ENCODE results near the gene TRMT2B. TPM values are rescaled to one million over a fixed set of nuclear protein-coding genes. Genes with fewer than 3 reads are reported as not detected.

The TRMT2B gene
- total and polyA plus RNA-seq, 10 of the 15 experiments (the other 5 are each of a cell fraction or from before 2014, with no cell fraction given): 2.5 to 14.2 (median 11.5) TPM

DNA sequence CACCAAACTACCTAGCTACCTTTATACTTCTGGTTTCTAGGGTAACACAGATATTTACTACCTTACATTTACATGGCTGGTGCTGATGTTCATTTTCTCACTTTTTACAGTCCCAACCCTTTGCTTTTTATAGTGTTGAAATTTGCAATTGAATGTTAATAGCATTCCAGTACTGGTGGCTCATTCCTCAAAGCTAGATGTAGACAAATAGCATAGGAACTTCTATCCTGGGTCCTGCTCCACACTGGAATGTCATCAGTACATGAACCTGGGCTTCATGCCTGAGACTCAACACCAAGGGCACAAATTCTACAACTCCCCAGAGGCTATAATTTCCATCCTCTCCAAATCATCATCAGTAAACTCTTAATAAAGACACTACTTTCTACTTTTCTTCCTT lies 10.3 kb upstream of the TRMT2B start:
- no peaks in the 10 kb centered on the region for H4K20me1 ChIP-seq (ENCODE audit: control insufficient read depth, insufficient read depth)
- H3K4me3 ChIP-seq: no peak overlapping the region
- H3K9ac ChIP-seq (ENCODE audit: control insufficient read depth, insufficient read depth, low read length): no peak overlapping the region
- no peaks in the 10 kb centered on the region for H3K27me3 ChIP-seq (replicated peaks in 1 of 2; ENCODE audit: control insufficient read depth in 2 of 2, insufficient read depth in 2 of 2, low read length in 1 of 2)
- H3K79me2 ChIP-seq (ENCODE audit: control insufficient read depth, insufficient read depth, low read length): no peaks in the 10 kb centered on the region
- no peaks in the 10 kb centered on the region for H3K9me3 ChIP-seq (replicated peaks; ENCODE audit: control insufficient read depth, insufficient read depth, low read length)
- RAD21 ChIA-PET (ENCODE audit: unreplicated experiment): no interaction called here
- no peak for DNase-seq (ENCODE audit: low read depth, low spot score)
- no peak overlapping the region for H2AFZ ChIP-seq (ENCODE audit: control insufficient read depth, low read depth, low read length)
- TF ChIP-seq TBL1XR1 (IDR thresholded peaks at IDR 0.05; ENCODE audit: low read depth, low read length) (no peak), EGR1 (IDR thresholded peaks at IDR 0.05; ENCODE audit: borderline replicate concordance in 1 of 2, low read depth in 2 of 2, low read length in 2 of 2) (no peak), HDAC2 (IDR thresholded peaks at IDR 0.05) (no peak)
- POLR2A ChIA-PET: no interaction called here
- H3K4me2 ChIP-seq (ENCODE audit: control insufficient read depth, insufficient read depth): no peak overlapping the region
- SMC1A ChIA-PET (ENCODE audit: uncharacterized antibody, unreplicated experiment): interaction anchor here (0.6 kb wide), 1 partner anchor 155 kb away, joined by 3 read pairs; no protein-coding TSS in a partner anchor
- ATAC-seq: no peak
- intact Hi-C loops (cut with micrococcal nuclease; ENCODE audit: unreplicated experiment) (no loop called here), in situ Hi-C loops (cut with MboI) (no loop called here)
- no peaks in the 10 kb centered on the region for H3K36me3 ChIP-seq (ENCODE audit: control insufficient read depth in 2 of 2, insufficient read depth in 2 of 2, low read length in 1 of 2)
- FAIRE-seq: no peak
- BruUV-seq (replicated peaks): no TSS peak
- H3K27ac ChIP-seq (ENCODE audit: control insufficient read depth, insufficient read depth): no peak overlapping the region
- H3K4me1 ChIP-seq (ENCODE audit: control insufficient read depth, insufficient read depth, low read length): no peaks in the 10 kb centered on the region
- CTCF ChIA-PET: no interaction called here

DNA sequence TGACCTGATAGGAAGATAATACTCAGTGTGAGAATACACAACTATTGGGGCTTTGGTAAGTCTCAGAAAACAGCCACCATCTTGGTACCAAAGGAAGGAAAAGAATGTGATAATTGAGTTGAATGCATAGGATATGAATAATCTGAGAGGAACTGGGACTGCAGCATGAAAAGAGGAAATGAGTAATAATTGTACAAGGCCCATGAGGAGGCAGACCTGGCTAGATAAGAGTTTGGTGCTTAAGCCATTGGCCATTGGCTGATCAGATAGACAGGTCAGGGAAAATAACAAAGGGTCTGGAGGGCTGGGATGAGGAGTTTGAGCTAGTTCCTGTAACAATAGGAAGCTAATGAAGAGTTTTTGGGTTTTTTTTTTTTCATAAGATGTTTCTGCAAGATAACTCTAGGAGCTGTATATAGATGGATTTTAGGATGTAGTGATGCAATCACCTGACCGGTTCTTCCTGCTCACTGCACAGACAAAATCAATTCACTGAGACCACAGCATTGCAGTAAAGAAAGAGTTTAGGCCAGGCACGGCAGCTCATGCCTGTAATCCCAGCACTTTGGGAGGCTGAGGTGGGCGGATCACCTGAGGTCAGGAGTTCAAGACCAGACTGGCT lies 5.3 kb upstream of the TRMT2B start:
- Histone ChIP-seq H3K36me3 (ENCODE audit: control insufficient read depth in 2 of 2, insufficient read depth in 2 of 2, low read length in 1 of 2) (no peaks in the 10 kb centered on the region), H3K79me2 (ENCODE audit: control insufficient read depth, insufficient read depth, low read length) (no peaks in the 10 kb centered on the region), H3K27ac (ENCODE audit: control insufficient read depth, insufficient read depth) (no peak overlapping the region), H3K4me2 (ENCODE audit: control insufficient read depth, insufficient read depth) (no peak overlapping the region; the same call in 1 of the 2 replicates), H3K4me1 (ENCODE audit: control insufficient read depth, insufficient read depth, low read length) (no peaks in the 10 kb centered on the region), H3K27me3 (replicated peaks in 1 of 2; ENCODE audit: control insufficient read depth in 2 of 2, insufficient read depth in 2 of 2, low read length in 1 of 2) (no peaks in the 10 kb centered on the region), H3K9ac (ENCODE audit: control insufficient read depth, insufficient read depth, low read length) (no peak overlapping the region), H2AFZ (ENCODE audit: control insufficient read depth, low read depth, low read length) (no peak overlapping the region), H3K9me3 (replicated peaks; ENCODE audit: control insufficient read depth, insufficient read depth, low read length) (no peaks in the 10 kb centered on the region), H4K20me1 (ENCODE audit: control insufficient read depth, insufficient read depth) (no peaks in the 10 kb centered on the region), H3K4me3 (no peak overlapping the region)
- SMC1A ChIA-PET (ENCODE audit: uncharacterized antibody, unreplicated experiment): no interaction called here
- peak; percentile 95 for ATAC-seq
- WGBS (ENCODE audit: insufficient coverage, insufficient replicate concordance, low lambda C conversion rate, missing lambda C conversion rate): 51% methylated on average over 3 of the region's 3 CpGs
- intact Hi-C loops (cut with micrococcal nuclease; ENCODE audit: unreplicated experiment) (no loop called here), in situ Hi-C loops (cut with MboI) (no loop called here)
- POLR2A ChIA-PET: interaction anchor here (0.7 to 1.6 kb wide), 3 partner anchors 9 to 63 kb away, joined by 3 to 7 read pairs (median 3); no protein-coding TSS in a partner anchor
- BruUV-seq (replicated peaks): no TSS peak
- CTCF ChIA-PET: interaction anchor here (0.7 kb wide), 1 partner anchor 146 kb away, joined by 3 read pairs; no protein-coding TSS in a partner anchor
- RAD21 ChIA-PET (ENCODE audit: unreplicated experiment): no interaction called here
- peak; percentile 32 for DNase-seq (ENCODE audit: low read depth, low spot score)
- FAIRE-seq: no peak
- peak; percentile 48; the same call in 1 of the 2 replicates for TF ChIP-seq IRF4 (IDR thresholded peaks at IDR 0.05; ENCODE audit: low read depth, low read length)
- no peak for TF ChIP-seq RAD51 (IDR thresholded peaks at IDR 0.05)
- no peak for TF ChIP-seq CBFB (IDR thresholded peaks at IDR 0.05; ENCODE audit: low read depth)
- TF ChIP-seq, protein P1, sequence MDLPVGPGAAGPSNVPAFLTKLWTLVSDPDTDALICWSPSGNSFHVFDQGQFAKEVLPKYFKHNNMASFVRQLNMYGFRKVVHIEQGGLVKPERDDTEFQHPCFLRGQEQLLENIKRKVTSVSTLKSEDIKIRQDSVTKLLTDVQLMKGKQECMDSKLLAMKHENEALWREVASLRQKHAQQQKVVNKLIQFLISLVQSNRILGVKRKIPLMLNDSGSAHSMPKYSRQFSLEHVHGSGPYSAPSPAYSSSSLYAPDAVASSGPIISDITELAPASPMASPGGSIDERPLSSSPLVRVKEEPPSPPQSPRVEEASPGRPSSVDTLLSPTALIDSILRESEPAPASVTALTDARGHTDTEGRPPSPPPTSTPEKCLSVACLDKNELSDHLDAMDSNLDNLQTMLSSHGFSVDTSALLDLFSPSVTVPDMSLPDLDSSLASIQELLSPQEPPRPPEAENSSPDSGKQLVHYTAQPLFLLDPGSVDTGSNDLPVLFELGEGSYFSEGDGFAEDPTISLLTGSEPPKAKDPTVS (IDR thresholded peaks at IDR 0.05; ENCODE audit: low read depth, low read length): no peak
- TF ChIP-seq, protein P2, sequence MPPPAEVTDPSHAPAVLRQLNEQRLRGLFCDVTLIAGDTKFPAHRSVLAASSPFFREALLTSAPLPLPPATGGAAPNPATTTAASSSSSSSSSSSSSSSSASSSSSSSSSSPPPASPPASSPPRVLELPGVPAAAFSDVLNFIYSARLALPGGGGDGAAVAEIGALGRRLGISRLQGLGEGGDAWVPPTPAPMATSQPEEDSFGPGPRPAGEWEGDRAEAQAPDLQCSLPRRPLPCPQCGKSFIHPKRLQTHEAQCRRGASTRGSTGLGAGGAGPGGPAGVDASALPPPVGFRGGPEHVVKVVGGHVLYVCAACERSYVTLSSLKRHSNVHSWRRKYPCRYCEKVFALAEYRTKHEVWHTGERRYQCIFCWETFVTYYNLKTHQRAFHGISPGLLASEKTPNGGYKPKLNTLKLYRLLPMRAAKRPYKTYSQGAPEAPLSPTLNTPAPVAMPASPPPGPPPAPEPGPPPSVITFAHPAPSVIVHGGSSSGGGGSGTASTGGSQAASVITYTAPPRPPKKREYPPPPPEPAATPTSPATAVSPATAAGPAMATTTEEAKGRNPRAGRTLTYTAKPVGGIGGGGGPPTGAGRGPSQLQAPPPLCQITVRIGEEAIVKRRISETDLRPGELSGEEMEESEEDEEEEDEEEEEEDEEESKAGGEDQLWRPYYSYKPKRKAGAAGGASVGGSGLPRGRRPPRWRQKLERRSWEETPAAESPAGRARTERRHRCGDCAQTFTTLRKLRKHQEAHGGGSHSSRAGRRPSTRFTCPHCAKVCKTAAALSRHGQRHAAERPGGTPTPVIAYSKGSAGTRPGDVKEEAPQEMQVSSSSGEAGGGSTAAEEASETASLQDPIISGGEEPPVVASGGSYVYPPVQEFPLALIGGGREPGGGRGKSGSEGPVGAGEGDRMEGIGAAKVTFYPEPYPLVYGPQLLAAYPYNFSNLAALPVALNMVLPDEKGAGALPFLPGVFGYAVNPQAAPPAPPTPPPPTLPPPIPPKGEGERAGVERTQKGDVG (CRISPR knock-in tag; IDR thresholded peaks at IDR 0.05): no peak
- TF ChIP-seq IKZF2 (IDR thresholded peaks at IDR 0.05): 0 out of 4 replicates have a peak, but pooled peaks of 1 of the 2 experiments have one; percentile 20
- TF ChIP-seq, protein P3, sequence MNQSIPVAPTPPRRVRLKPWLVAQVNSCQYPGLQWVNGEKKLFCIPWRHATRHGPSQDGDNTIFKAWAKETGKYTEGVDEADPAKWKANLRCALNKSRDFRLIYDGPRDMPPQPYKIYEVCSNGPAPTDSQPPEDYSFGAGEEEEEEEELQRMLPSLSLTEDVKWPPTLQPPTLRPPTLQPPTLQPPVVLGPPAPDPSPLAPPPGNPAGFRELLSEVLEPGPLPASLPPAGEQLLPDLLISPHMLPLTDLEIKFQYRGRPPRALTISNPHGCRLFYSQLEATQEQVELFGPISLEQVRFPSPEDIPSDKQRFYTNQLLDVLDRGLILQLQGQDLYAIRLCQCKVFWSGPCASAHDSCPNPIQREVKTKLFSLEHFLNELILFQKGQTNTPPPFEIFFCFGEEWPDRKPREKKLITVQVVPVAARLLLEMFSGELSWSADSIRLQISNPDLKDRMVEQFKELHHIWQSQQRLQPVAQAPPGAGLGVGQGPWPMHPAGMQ (IDR thresholded peaks at IDR 0.05; ENCODE audit: borderline replicate concordance): no peak
- TF ChIP-seq JUNB (IDR thresholded peaks at IDR 0.05): peak; percentile 73
- peak in 1 of 2 experiments; percentile 36; a peak in 1 of 4 replicates for TF ChIP-seq SRF (IDR thresholded peaks at IDR 0.05; ENCODE audit: low read depth in 2 of 2, low read length in 2 of 2)

Measured in GM12878 (cell line).